Eye (tissue), 1 donor: ENCODE data around the gene RPH3AL.
A peak's percentile ranks its signal among the peaks of the same experiment; 100 is the strongest.

Experiments used
- DNase-seq: peaks from one replicate; pipeline ENCODE4 v3.0.0-alpha.2; 2015

Gene RPH3AL

DNA sequence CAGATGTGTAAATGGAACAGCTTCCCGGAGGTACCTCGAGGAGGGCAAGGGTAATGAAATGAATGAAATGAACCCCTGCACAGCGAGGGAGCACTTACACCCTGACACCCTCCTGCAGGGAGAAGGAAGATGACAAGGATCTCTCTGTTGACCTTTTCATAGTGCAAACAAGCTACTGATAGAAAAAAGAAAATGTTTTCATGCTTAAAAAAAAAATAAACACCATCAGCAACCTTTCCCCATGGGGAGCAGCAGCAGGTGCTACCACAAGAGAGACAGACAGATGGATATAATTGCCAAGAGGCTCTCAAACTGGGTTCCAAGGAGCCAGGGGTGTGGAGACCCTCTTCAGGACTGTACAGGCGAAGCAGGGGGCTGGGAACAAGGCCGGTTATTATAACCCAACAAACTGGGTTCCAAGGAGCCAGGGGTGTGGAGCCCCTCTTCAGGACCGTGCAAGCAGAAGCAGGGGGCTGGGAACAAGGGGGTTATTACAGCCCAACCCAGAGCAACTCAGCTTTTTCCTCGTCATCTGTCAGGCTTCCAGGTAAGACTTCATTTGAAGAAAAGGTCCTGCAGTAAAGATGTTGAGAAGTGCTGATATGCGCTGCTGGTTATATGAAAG is 718 bp upstream of the RPH3AL start:
- DNase-seq = no peak

DNA sequence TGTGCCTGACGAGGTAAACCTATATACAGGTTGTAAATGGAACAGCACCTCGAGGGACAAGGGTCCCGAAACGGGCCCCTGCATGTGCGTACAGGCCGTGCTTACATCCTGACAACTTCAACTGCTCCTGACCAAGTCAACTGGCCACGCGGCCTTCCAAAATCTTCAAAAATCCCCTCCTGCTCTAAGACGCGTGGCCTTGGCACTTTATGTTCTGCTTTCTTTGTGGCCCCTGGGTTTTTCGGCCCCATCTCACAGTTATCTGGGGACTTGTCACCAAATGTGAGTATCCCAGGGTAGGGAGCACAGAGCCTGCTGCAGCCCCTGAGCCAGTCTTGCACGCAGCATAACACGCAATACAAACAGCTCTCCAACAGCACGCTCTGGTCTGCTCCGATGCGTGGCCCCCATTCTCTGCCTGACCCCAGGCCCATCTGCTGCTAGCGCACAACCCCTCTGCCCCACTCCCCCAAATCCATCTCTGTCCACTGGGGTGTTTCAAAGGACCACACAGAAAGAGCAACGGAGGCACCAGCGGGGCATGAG is 659 bp downstream of the RPH3AL start:
- DNase-seq = no peak

DNA sequence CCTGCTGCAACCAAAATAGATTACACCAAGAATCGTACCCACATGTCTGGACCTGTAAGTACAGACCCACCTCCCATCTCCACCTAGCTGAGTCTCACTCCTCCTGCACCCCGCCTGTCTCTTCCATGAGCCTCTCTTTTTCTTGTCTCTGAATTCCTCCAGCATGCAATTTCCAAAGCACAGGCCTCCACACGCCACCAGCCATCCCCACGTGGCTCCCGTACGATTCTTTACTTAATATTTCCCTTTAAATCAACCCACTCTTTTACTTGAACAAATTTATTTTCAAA is 1.2 kb downstream of the RPH3AL start:
- no peak for DNase-seq

DNA sequence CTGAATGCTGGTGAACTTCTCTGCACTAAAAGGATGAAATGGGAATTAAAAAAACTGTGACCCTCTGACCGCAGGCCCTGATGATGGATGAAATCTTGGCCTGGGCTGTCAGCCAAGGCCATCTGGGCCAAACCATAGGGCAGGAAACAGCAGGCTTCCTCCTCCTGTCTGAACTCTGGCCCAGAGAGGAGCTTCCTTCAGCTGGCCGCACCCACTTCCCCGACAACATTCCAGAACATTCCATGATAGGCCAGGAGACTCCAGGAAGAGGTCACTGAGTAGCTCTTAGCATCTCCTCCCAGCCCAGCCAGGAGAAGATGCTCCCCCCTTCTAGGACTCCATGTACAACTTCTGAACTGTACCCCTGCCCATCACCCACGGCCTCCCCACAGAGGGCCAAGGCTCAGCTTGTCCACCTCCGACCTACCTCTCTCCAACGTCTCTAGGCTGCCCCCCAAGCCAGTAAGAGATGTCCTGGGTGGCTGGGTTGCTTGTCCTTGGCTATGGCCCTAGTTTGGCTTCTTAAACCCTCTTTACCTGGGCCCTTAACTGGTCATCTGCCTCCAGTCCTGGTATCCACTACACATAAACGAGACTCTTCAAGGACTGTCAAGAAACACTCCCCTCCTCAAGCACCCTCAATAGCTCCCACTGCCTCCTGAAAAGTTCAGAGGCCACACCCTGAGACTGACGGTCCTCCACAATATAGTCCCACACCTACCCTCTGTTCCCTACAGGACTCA is 1.7 kb downstream of the RPH3AL start:
- no peak for DNase-seq

DNA sequence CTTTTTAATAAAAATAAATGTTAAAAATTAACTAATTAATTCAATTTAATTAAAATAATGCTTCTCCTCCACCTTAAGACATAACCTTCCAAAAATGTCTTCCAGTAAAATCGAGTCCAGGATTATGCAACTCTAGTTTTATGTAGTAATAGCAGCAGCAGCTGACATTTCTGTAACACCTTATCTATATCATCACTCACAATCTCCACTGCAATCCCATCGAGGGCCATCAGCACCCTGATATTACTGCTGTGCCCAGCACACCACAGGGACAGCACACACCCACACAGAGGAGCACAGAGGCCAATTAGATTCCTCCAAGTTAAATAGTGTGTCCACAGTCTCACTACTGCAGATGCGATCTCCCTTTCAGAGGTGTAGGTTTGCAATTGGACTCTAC is 2.9 kb downstream of the RPH3AL start:
- DNase-seq = no peak

DNA sequence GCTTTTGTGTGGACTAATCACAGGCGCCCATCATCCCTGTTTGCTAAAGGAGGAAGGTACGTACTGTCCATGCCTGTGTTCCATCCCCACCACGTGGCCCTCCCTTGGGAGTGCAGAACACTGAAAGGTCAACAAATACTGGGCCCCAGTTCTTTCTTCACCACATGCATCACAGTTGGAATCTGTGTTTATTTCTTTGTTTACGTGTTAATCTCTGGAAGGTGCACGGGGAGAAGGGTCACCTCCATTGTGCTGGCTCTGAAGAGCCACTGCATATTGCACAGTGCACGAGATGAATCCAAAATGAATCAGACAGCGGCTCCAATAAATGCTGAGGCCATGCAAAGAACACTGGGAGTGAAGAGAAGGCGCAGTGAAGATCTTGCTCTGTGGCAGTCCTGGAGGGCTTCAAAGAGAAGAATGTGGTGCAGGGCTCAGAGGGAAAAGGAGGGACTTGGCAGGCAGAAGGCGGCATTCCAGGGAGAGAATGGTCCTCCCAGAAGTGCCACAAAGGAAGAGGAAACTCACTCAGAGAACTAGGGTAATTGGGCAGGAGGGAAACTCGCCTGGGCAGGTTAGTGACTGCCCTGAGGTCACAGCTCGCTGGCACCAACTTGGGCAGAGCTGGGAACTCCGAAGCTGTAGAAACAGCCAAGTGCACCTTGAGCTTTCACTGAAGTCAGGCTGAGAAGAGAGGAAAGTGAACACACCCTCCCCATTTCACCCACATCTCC is 3.7 kb downstream of the RPH3AL start:
- peak; percentile 59 for DNase-seq

DNA sequence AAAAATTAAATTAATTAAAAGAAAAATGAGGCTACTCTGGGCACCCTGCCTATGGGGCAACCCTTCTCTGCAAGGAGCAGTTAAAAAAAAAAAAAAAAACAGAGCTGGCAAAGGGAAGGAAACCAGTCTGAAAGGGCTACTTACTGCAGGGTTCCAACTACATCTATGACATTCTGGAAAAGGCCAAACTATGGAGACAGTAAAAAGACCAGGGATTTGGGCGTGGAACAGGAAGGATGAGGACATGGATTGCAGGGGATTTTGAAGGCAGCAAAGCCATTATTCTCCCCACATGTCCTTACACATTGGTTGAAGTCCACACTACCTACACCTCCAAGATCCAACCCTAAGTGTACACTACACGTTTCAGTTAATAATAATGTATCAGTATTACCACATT is 4.6 kb downstream of the RPH3AL start:
- DNase-seq = no peak

DNA sequence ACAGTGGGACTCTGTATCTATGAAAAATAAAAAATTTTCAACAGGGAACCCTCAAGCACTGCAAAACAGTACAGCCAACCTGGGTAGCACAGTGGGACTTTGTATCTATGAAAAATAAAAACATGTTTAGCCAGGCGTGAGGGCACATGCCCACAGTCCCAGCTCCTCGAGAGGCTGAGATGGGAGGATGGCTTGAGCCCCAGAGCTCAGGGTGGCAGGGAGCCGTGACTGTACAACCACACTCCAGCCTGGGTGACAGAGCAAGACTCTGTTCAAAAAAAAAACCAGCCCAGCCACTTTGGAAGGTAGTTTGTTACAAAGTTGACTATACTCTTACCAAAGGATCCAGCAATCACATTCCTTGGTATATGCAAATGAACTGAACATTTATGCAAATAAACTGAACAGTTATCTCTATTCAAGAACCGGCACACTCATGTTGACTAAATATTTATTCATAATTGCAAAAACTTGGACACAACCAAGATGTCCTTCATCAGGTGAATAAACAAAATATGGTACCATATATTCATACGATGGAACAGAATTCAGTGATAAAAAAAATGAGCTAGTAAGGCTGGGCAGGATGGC is 5.2 kb downstream of the RPH3AL start:
- no peak for DNase-seq

DNA sequence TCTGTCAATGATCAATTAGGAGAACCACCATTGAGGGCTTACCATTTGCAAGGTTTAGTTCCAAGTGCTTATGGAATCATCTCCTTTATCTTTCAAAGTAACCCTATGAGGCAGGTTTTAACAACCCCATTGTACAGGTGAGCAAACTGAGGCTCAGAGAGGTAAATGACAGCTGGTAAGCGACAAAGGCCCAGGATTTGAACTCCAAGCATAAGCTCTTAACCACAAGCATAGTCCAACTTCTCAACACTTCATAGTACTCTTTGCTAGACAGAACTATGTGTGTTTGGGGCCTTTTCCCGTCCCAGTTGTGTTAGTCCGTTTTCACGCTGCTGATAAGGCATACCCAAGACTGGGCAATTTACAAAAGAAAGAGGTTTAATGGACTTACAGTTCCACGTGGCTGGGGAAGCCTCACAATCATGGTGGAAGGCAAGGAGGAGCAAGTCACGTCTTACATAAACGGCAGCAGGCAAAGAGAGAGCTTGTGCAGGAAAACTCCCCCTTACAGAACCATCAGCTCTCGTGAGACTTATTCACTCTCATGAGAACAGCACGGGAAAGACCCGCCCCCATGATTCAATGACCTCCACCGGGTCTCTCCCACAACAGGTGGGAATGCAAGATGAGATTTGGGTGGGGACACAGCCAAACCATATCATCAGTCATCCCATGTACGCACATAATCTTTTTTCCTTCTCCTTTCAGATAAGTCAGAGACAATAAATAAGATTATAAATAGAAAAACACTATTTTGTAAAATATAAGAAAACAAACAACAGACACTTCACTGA is 6.4 kb downstream of the RPH3AL start:
- no peak for DNase-seq

DNA sequence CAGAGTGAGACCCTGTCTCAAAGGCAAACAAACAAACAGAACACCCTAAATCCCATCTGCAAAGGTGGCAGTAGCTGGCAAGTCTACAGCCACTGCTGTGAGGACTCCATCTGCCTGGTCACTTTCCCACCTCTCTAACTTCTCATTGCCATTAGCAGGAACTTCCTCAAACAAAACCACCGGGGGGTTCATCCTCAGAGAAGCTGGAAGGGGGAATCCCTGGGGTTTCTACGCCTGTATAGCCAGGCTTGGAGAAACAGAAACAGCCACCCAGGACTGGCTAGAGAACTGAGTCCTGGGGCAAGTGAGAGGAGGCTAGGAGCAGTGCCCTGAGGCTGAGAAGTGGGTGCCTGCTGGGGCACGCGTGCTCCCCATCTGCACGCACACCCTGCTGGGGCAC is 7.3 kb downstream of the RPH3AL start:
- DNase-seq = no peak

DNA sequence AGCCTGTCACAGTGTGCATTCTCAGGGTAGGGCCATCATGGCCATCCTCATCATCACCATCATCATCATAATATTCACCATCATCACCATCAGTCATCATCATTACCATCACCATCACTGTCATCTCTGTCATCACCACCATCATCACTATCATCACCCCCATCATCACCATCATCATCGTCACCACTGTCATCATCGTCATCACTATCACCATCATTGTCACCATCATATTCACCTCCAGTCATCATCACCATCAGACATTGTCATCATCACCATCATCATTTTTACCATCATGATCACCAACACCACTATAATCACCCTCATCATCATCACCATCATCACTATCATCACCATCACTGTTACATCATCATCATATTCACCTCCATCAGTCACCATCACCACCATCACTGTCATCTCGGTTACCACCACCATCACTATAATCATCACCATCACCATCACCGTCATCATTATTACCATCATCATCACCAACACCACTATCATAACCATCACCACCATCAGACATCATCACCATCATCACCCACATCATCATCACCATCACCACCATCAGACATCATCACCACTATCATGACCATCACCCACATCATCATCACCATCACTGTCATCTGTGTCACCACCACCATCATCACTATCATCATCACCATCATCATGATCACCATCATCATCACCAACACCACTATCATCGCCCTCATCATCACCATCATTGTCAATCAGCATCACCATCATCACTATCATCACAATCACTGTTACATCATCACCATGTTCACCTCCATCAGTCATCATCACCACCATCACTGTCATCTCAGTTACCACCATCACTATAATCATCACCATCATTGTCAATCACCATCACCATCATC is 8.5 kb downstream of the RPH3AL start:
- no peak for DNase-seq

DNA sequence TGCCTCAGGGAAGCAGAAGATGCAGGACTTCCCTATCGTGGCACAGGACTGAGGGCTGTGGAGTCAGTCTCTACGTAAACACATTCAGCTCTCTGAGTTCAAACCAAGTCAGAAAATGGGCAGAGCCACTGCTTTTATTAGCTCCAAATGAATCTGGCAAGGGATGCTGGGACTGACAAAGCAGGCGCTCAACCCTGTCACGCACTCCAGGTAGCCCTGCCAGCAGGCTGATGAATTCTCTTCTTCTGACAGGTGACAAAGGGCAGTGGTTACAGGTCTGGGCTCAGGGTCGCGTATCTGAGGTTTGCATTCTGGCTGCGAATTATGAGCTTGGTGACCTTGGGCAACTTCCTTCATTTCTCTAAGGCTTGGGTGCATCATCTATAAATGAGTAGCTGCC is 9.4 kb downstream of the RPH3AL start:
- DNase-seq = no peak

DNA sequence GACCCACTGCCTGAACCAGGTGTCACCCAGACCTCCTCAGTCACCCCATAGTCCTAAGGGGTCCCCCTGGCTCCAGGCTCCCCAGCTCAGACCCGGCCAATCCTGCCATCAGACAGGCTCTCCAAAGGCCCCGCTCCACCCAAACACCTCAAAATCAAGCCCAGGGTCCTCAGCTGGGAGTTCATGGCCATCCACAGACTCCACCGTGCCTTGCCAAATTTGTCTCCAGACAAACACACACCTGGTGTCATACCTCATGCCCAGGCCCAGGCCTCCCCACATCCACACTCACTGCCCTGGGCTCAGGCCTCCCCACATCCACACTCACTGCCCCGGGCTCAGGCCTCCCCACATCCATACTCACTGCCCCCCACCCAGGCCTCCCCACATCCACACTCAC is 12.5 kb downstream of the RPH3AL start:
- no peak for DNase-seq

DNA sequence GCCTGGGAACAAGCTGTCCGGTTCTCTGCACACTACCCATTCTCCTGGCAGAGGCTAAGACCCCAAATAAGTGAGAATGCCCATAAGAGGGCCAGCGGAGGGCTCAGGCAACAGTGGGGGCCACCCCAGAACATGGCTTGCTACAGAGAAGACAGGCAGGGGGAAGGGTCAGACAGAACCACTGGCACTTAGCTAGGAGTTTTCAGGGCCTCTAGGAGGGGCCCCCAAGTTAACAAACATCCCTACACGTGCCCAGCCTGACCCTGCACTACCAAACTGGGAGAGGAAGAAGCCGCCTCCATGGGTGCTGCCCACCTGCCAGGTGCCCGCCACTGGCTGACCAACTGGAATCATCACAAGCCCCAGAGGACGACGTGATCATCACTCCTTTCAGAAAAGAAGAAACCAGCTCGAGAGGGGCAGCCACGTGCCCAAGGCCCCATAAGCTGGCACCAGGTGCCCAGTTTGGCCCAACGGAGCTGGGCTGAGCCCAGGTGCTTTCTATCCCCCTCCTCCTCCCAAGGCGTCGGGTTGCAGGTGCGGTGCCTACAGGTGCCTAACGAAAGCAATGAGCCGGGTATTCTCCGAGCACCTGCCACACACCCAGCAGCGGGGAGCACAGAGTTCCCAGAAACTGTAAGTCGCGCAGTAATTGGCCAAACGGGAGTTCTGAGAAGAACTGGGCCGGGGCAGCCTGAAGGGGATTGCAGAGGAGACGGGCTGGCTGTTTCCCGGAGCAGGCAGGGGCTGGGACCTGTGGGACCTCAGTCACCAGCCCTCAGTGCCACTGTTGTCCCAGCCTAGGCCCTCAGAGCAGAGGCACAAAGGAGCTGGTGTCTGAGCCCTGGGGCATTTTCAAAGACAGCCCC is 13.2 kb downstream of the RPH3AL start:
- DNase-seq = no peak

DNA sequence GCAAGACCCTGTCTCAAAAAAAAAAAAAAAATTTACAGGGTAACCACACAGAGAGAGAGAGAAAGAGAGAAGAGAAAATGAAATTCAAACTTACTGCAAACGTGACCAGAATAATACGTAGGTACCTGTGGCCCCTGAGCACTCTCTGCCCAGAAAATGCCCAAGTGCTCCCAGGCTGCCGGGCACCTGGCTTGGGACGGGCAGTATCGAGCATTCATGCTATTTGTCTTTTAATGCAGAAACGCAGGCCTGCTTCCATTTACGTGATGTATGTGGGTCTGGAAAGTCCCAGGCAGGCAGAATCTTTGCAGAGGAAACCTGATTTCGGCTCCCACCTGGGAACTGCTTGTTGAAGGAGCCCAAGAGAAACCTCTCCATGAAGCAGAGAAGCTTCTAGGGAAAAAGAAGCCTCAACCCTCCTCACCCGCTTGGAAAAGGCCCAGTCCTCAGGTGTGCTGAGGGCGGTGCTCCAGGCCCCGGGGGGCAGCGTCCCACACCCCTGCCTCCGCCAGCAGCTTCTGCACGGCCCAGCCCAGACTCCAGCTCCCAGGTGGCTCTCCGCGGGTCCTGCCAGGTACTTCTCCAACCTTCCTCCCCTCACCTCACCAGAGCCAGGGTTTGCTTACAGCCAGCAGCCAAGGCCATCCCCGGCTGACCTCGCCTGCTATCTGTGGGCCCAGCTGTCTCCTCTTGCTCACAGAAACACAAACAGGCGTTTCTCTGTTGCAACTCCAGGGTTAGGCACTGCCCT is 14.0 kb downstream of the RPH3AL start:
- DNase-seq = no peak

DNA sequence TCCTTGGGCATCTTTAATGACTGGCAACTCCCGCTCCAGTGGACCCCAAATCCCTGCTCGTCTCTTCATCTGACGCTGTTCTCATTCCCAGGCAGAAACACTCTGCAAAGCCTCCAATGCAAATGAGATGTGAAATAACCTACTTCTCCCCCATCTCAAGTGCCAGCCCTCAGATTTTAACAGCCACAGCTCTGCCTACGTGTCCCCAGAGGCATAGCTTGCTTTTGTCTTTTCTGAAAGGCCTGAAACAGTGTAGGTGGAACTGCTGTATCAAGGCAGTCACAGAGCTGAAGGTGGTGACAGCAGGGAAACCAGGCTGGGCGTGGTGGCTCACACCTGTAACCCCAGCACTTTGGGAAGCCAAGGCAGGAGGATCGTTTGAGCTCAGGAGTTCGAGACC is 14.7 kb downstream of the RPH3AL start:
- no peak for DNase-seq

DNA sequence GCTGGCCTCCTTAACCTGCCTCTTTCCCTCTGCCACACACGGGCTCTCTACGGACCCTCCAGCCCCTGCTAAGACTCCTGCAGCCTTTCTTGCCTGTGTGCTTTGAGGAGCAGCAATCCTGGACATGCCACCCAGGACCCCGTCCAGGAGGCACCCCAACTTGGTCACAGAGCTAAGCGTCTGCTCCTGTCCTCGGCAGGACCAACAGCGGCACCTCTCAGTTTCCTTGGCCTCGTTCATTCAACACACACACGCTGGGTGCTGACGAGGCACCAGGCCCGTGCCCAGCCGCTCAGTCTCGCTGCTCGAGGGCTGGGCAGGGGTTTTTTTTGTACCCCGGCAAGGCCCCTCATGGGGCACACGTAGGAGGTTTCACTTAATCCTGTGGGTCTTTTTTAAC is 15.2 kb downstream of the RPH3AL start:
- no peak for DNase-seq

DNA sequence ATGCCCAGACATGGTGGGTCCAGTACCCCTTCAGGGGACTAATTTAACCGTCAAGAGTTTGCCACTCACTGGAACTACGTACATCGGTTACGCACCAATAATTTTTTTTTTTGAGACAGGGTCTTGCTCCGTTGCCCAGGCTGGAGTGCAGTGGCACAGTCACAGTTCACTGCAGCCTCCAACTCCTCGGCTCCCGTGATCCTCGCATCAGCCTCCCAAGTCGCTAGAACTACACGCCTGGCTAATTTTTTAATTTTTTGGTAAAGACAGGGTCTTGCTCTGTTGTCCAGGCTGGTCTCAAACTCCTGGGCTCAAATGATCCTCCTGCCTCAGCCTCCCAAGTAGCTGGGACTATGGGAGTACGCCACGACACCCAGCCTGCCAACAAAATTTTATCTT is 15.6 kb downstream of the RPH3AL start:
- no peak for DNase-seq

DNA sequence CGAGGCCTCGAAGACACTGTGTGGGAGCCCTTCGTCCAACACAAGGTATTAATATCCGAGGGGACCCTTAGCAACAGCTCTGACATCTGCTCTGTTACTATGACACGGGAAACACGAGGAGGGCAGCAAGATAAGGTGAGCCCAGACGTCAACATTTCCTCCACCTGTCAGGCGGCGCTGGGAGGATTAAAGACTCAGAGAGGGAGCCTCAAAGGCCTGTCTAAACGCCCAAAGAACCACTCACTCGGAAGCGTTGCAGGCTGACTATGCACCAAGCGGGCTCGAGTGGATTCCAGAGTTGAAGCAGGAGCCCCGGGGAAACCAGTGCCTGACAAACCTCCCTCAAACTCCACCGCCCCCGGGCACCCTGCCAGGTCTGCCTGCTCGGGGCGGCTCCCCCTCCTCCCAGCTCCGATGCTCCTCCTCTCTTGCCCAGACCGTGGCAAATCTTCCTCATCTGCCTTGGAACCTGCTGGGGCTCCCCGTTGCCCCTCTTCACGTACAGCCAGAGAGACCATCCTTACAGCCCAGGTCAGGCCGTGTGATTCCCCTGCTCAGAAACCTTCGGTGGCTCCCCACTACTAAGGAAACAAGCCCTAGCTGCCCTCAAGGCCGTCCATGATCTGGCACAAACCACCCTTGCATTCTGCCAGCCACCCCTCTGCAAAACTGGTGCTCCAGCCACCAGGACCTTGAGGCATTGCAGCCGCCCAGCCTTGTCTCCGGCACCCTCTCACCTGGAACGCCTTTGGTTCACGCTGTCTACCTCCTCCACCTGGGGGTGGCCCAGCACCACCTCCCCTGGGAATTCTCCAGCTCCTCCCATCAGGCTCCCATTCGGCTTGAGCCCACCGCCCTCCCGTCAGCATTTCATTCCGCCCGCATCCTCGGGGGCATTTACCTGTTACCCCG is 16.2 kb downstream of the RPH3AL start:
- DNase-seq = peak; percentile 56
